WTC11 (cell line): Measurements from ENCODE around the gene C17orf50. TPM values are rescaled to one million over a fixed set of nuclear protein-coding genes. Genes with fewer than 3 reads are reported as not detected.

Source experiments
- ATAC-seq: fragments of 200-7000 bp; cut with Tn5 transposase; 2 replicates; pipeline ENCODE4 v1.10.0; 2021; ENCODE audit warnings: mild to moderate bottlenecking, moderate library complexity
- CTCF ChIA-PET: fragments of 300-600 bp; sonication (Branson Sonifier 250); formaldehyde crosslinking; loops from one replicate; lab custom pipeline; 2021; ENCODE audit warnings: antibody characterized with exemption; lab: Charles Lee
- POLR2A ChIA-PET: fragments of 350-600 bp; sonication (Branson Sonifier 250); formaldehyde crosslinking; loops from one replicate; lab custom pipeline; 2021; ENCODE audit warnings: antibody characterized with exemption; lab: Charles Lee
- DNase-seq: peaks from one replicate; pipeline ENCODE4 v3.0.0; 2021; ENCODE audit warnings: low spot score
- H3K27ac Mint-ChIP-seq: 2 replicates; pipeline ENCODE4 v1.8.0; 2021; ENCODE audit warnings: mixed read lengths
- H3K27me3 Mint-ChIP-seq: 2 replicates; pipeline ENCODE4 v1.8.0; 2021; ENCODE audit warnings: low read depth, mild to moderate bottlenecking, moderate library complexity, mixed read lengths
- H3K36me3 Mint-ChIP-seq: 2 replicates; pipeline ENCODE4 v1.8.0; 2021; ENCODE audit warnings: mixed read lengths
- H3K4me1 Mint-ChIP-seq: 2 replicates; pipeline ENCODE4 v1.8.0; 2022; ENCODE audit warnings: mixed read lengths
- H3K4me3 Mint-ChIP-seq: 2 replicates; pipeline ENCODE4 v1.8.0; 2021; ENCODE audit warnings: mild to moderate bottlenecking, moderate library complexity, mixed read lengths
- H3K9me3 Mint-ChIP-seq: 2 replicates; pipeline ENCODE4 v1.8.0; 2021; ENCODE audit warnings: mixed read lengths
- AFF4 ChIP-seq: sonication (generic); formaldehyde crosslinking; IDR thresholded peaks from 2 replicates; pipeline ENCODE4 v1.8.1; 2023; ENCODE audit warnings: mild to moderate bottlenecking, missing genetic modification reagents, borderline replicate concordance
- ATF2 ChIP-seq: sonication (generic); formaldehyde crosslinking; IDR thresholded peaks from 2 replicates; pipeline ENCODE4 v1.8.1; 2022; ENCODE audit warnings: low read depth, missing genetic modification reagents, borderline replicate concordance
- CREB1 ChIP-seq: sonication (generic); formaldehyde crosslinking; IDR thresholded peaks from 2 replicates; pipeline ENCODE4 v1.8.0; 2023; ENCODE audit warnings: mild to moderate bottlenecking, missing genetic modification reagents
- E2F1 ChIP-seq: sonication (generic); formaldehyde crosslinking; IDR thresholded peaks from 2 replicates; pipeline ENCODE4 v1.8.0; 2022; ENCODE audit warnings: mild to moderate bottlenecking, missing genetic modification reagents
- ELF4 ChIP-seq: sonication (generic); formaldehyde crosslinking; IDR thresholded peaks from 2 replicates; pipeline ENCODE4 v1.8.1; 2022; ENCODE audit warnings: low read depth, mild to moderate bottlenecking, moderate library complexity, missing genetic modification reagents
- FOXP4 ChIP-seq: sonication (generic); formaldehyde crosslinking; IDR thresholded peaks from 2 replicates; pipeline ENCODE4 v1.8.0; 2022; ENCODE audit warnings: mild to moderate bottlenecking, missing genetic modification reagents
- IRF1 ChIP-seq: sonication (generic); formaldehyde crosslinking; IDR thresholded peaks from 2 replicates; pipeline ENCODE4 v1.8.0; 2023; ENCODE audit warnings: missing genetic modification reagents
- MYBL2 ChIP-seq: sonication (generic); formaldehyde crosslinking; IDR thresholded peaks from 2 replicates; pipeline ENCODE4 v1.8.1; 2023; ENCODE audit warnings: mild to moderate bottlenecking, moderate library complexity, missing genetic modification reagents
- NR3C1 ChIP-seq: sonication (generic); formaldehyde crosslinking; conservative IDR thresholded peaks from 2 replicates; pipeline ENCODE4 v1.8.1; 2023; ENCODE audit warnings: low read depth, mild to moderate bottlenecking, missing genetic modification reagents
- PREB ChIP-seq: sonication (generic); formaldehyde crosslinking; IDR thresholded peaks from 2 replicates; pipeline ENCODE4 v1.8.1; 2022; ENCODE audit warnings: mild to moderate bottlenecking, missing genetic modification reagents, moderate library complexity, borderline replicate concordance
- PRRX2 ChIP-seq: fragments of 250-450 bp; sonication (Bioruptor Pico); IDR thresholded peaks from 2 replicates; pipeline ENCODE4 v1.8.0; 2021; ENCODE audit warnings: mild to moderate bottlenecking
- RORB ChIP-seq: fragments of 250-450 bp; sonication (Bioruptor Pico); IDR thresholded peaks from 2 replicates; pipeline ENCODE4 v1.9.0; 2021; ENCODE audit warnings: mild to moderate bottlenecking
- TCF7 ChIP-seq: sonication (generic); formaldehyde crosslinking; IDR thresholded peaks from 2 replicates; pipeline ENCODE4 v1.8.0; 2022; ENCODE audit warnings: mild to moderate bottlenecking, low read depth, missing genetic modification reagents, moderate library complexity
- ZBTB21 ChIP-seq: sonication (generic); formaldehyde crosslinking; IDR thresholded peaks from 2 replicates; pipeline ENCODE4 v1.8.1; 2023; ENCODE audit warnings: mild to moderate bottlenecking, missing genetic modification reagents, borderline replicate concordance
- ZNF281 ChIP-seq: sonication (generic); formaldehyde crosslinking; IDR thresholded peaks from 2 replicates; pipeline ENCODE4 v1.8.0; 2023; ENCODE audit warnings: mild to moderate bottlenecking, missing genetic modification reagents
- ZNF396 ChIP-seq: fragments of 250-450 bp; sonication (Bioruptor Pico); IDR thresholded peaks from 2 replicates; pipeline ENCODE4 v1.8.0; 2021; ENCODE audit warnings: mild to moderate bottlenecking, moderate library complexity, borderline replicate concordance
- ZSCAN18 ChIP-seq: fragments of 250-450 bp; sonication (Bioruptor Pico); IDR thresholded peaks from 2 replicates; pipeline ENCODE4 v2.1.2; 2022; ENCODE audit warnings: mild to moderate bottlenecking, moderate library complexity
- total RNA-seq: library from RNA; stranded (reverse); gene quantifications from 3 replicates; pipeline ENCODE4 v1.2.3, GENCODE V29; 2021

Gene C17orf50
- total RNA-seq, 1 experiment from 2014 or later: 0.35 TPM

- TF ChIP-seq ZBTB21 (CRISPR knock-in tag): no peak
- TF ChIP-seq PRRX2: no peak
- no peak for TF ChIP-seq CREB1
- no peak for TF ChIP-seq MYBL2 (CRISPR knock-in tag)
These were observed 20.3 kb downstream of the C17orf50 start (continued) for GRCh38 chr17:35780950-35781349.

- TF ChIP-seq IRF1: no peak
- TF ChIP-seq ZNF396 (CRISPR knock-in tag): no peak
- TF ChIP-seq ZNF281: no peak
- no peak for TF ChIP-seq NR3C1 (CRISPR knock-in tag)
- TF ChIP-seq AFF4 (CRISPR knock-in tag): no peak
- no peak for TF ChIP-seq ELF4
- TF ChIP-seq RORB: no peak
- no peak for TF ChIP-seq ATF2
- Mint-ChIP-seq H3K9me3 (no peaks in the 10 kb centered on the region), H3K27ac (no peak overlapping the region), H3K4me1 (no peaks in the 10 kb centered on the region), H3K36me3 (no peaks in the 10 kb centered on the region), H3K4me3 (no peak overlapping the region), H3K27me3 (no peaks in the 10 kb centered on the region; the same call in none of the 2 replicates)
- ATAC-seq (no peak), DNase-seq (no peak)
- ChIA-PET CTCF (interaction anchor here (0.6 to 2.0 kb wide), 6 partner anchors 18 to 197 kb away, joined by 3 to 8 read pairs (median 4); partner anchors contain the start of gene TAF15), POLR2A (interaction anchor here (1.5 kb wide), 1 partner anchor 24 kb away, joined by 4 read pairs; the partner anchor contains the start of gene TAF15)
These were observed 24.2 kb downstream of the C17orf50 start for GRCh38 chr17:35784895-35785294.

GRCh38 chr17:35786941-35787432 lies 26.3 kb downstream of the C17orf50 start:
- ChIA-PET CTCF (interaction anchor here (2.5 kb wide), 1 partner anchor 23 kb away, joined by 12 read pairs; no protein-coding TSS in a partner anchor), POLR2A (no interaction called here)
- Mint-ChIP-seq H3K9me3 (no peaks in the 10 kb centered on the region), H3K27me3 (peaks cover 7% of the 10 kb centered on the region), H3K36me3 (no peaks in the 10 kb centered on the region), H3K4me3 (no peak overlapping the region), H3K4me1 (no peaks in the 10 kb centered on the region), H3K27ac (no peak overlapping the region)
- no peak for ATAC-seq
- DNase-seq: no peak
- TF ChIP-seq FOXP4 (CRISPR knock-in tag) (no peak), ZSCAN18 (CRISPR knock-in tag) (no peak), TCF7 (CRISPR knock-in tag) (no peak), E2F1 (CRISPR knock-in tag) (no peak), PREB (CRISPR knock-in tag) (no peak)
